SK-N-SH (cell line): ENCODE measurements around the gene MAN1A1. TPM values are rescaled to one million over a fixed set of nuclear protein-coding genes. Genes with fewer than 3 reads are reported as not detected.
A peak's percentile ranks its signal among the peaks of the same experiment; 100 is the strongest.

ENCODE experiments used
- CTCF ChIA-PET: fragments of 300-600, 350-600 bp; formaldehyde crosslinking; extraction: SDS; loops from one replicate; lab custom pipeline; 2021; lab: Yijun Ruan, JAX
- POLR2A ChIA-PET: fragments of 350-600 bp; sonication (Branson Sonifier 250); formaldehyde crosslinking; extraction: SDS; loops from one replicate; lab custom pipeline; 2020; ENCODE audit warnings: antibody characterized with exemption, inconsistent platforms; lab: Yijun Ruan, JAX
- DNase-seq: peaks from one replicate; pipeline ENCODE4 v3.0.0; 2012
- H2AFZ ChIP-seq: fragments of 200-600 bp; sonication (generic); 2 replicates; pipeline ENCODE4 v1.8.1; 2016; ENCODE audit warnings: antibody characterized with exemption, mild to moderate bottlenecking, low read depth
- H3F3A ChIP-seq: fragments of 200-600 bp; sonication (generic); replicated peaks from 2 replicates; pipeline ENCODE3; 2016; ENCODE audit warnings: antibody characterized with exemption, mild to moderate bottlenecking; ENCODE audit not compliant: insufficient read depth
- H3K27ac ChIP-seq, 2 experiments: fragments of 200-500 bp in 1 of 2; fragments of 200-600 bp in 1 of 2; sonication (Bioruptor generic) in 1 of 2; sonication (generic), shearing (Covaris generic) in 1 of 2; 2 replicates each; pipeline versions ENCODE4 v1.5.1 to v1.6.1; 2014 to 2016; ENCODE audit warnings: low read depth in 2 of 2, inconsistent platforms in 1 of 2, low read length in 1 of 2, mild to moderate bottlenecking in 1 of 2, mixed read lengths in 1 of 2
- H3K27me3 ChIP-seq: fragments of 200-600 bp; sonication (generic), shearing (Covaris generic); 2 replicates; pipeline ENCODE4 v1.6.1; 2016; ENCODE audit warnings: mixed run types; ENCODE audit not compliant: insufficient read depth
- H3K36me3 ChIP-seq, 2 experiments: fragments of 200-500 bp in 1 of 2; fragments of 200-600 bp in 1 of 2; sonication (Bioruptor generic) in 1 of 2; sonication (generic) in 1 of 2; replicated peaks in 1 of 2; 2 replicates each; pipeline versions ENCODE3 to v1.5.1; 2014 to 2016; ENCODE audit warnings: low read length in 1 of 2, mild to moderate bottlenecking in 1 of 2; ENCODE audit not compliant: insufficient read depth in 2 of 2, control insufficient read depth in 1 of 2
- H3K4me1 ChIP-seq, 2 experiments: fragments of 200-500 bp in 1 of 2; fragments of 200-600 bp in 1 of 2; sonication (Bioruptor generic) in 1 of 2; sonication (generic), shearing (Covaris generic) in 1 of 2; 2 replicates each; pipeline versions ENCODE4 v1.5.1 to v1.6.1; 2014 to 2016; ENCODE audit warnings: low read depth in 1 of 2, low read length in 1 of 2, mixed run types in 1 of 2; ENCODE audit not compliant: insufficient read depth in 2 of 2, control insufficient read depth in 1 of 2
- H3K4me2 ChIP-seq: fragments of 200-600 bp; sonication (generic), shearing (Covaris generic); 2 replicates; pipeline ENCODE4 v1.6.1; 2017; ENCODE audit warnings: mixed run types
- H3K4me3 ChIP-seq, 2 experiments: fragments of 200-500 bp in 1 of 2; fragments of 200-600 bp in 1 of 2; sonication (Bioruptor generic) in 1 of 2; sonication (generic), shearing (Covaris generic) in 1 of 2; 2 replicates each; pipeline versions ENCODE4 v1.5.1 to v1.8.1; 2014 to 2016; ENCODE audit warnings: low read depth in 2 of 2, inconsistent platforms in 1 of 2, low read length in 1 of 2, mild to moderate bottlenecking in 1 of 2, mixed read lengths in 1 of 2, moderate library complexity in 1 of 2
- H3K79me2 ChIP-seq: fragments of 200-600 bp; sonication (generic); 2 replicates; pipeline ENCODE4 v1.8.1; 2017; ENCODE audit warnings: mild to moderate bottlenecking; ENCODE audit not compliant: insufficient read depth
- H3K9ac ChIP-seq: fragments of 200-600 bp; sonication (generic); 2 replicates; pipeline ENCODE4 v1.6.1; 2017; ENCODE audit warnings: mixed run types
- H3K9me2 ChIP-seq: fragments of 200-600 bp; sonication (generic); 2 replicates; pipeline ENCODE4 v1.6.1; 2017; ENCODE audit warnings: mixed run types
- H3K9me3 ChIP-seq: fragments of 200-600 bp; sonication (generic); 2 replicates; pipeline ENCODE4 v1.6.1; 2017; ENCODE audit warnings: mixed run types, mild to moderate bottlenecking, moderate library complexity
- H4K20me1 ChIP-seq: fragments of 200-600 bp; sonication (generic); 2 replicates; pipeline ENCODE4 v1.6.1; 2017; ENCODE audit warnings: mild to moderate bottlenecking, mixed run types; ENCODE audit not compliant: insufficient read depth
- CHD2 ChIP-seq: fragments of 150-350 bp; IDR thresholded peaks from 2 replicates; pipeline ENCODE4 v1.6.1; 2018; ENCODE audit warnings: low read length; ENCODE audit not compliant: partially characterized antibody
- CTCF ChIP-seq: fragments of 200-600 bp; sonication (generic); IDR thresholded peaks from 2 replicates; pipeline ENCODE4 v1.6.1; 2017; ENCODE audit warnings: antibody characterized with exemption, mild to moderate bottlenecking, moderate library complexity
- ELF1 ChIP-seq: IDR thresholded peaks from 2 replicates; pipeline ENCODE4 v1.4.0; 2012
- EP300 ChIP-seq, 2 experiments: IDR thresholded peaks; 2 replicates each; pipeline versions ENCODE4 v1.4.0 to v1.6.1; 2012; ENCODE audit warnings: borderline replicate concordance in 1 of 2, low read depth in 1 of 2, low read length in 1 of 2
- FOSL2 ChIP-seq: IDR thresholded peaks from 2 replicates; pipeline ENCODE4 v1.4.0; 2012; ENCODE audit warnings: low read depth, mild to moderate bottlenecking, moderate library complexity, borderline replicate concordance
- FOXM1 ChIP-seq: IDR thresholded peaks from 2 replicates; pipeline ENCODE4 v1.4.0; 2012; ENCODE audit warnings: low read depth, mild to moderate bottlenecking
- IRF3 ChIP-seq: fragments of 150-350 bp; IDR thresholded peaks from 2 replicates; pipeline ENCODE4 v1.6.1; 2016; ENCODE audit warnings: mild to moderate bottlenecking, low read depth, low read length
- JUND ChIP-seq: IDR thresholded peaks from 2 replicates; pipeline ENCODE4 v1.4.0; 2012
- MEF2A ChIP-seq: IDR thresholded peaks from 2 replicates; pipeline ENCODE4 v1.4.0; 2012; ENCODE audit warnings: low read depth, borderline replicate concordance
- MXI1 ChIP-seq: IDR thresholded peaks from 2 replicates; pipeline ENCODE4 v1.6.1; 2012; ENCODE audit warnings: mild to moderate bottlenecking, low read depth, low read length, improper control_type of control experiment
- PBX3 ChIP-seq: IDR thresholded peaks from 2 replicates; pipeline ENCODE4; 2012
- POLR2AphosphoS5 ChIP-seq: IDR thresholded peaks from 2 replicates; pipeline ENCODE4 v1.6.1; 2012; ENCODE audit warnings: low read depth, low read length
- RAD21 ChIP-seq: IDR thresholded peaks from 2 replicates; pipeline ENCODE4 v1.6.1; 2012; ENCODE audit warnings: mild to moderate bottlenecking, low read length
- RXRA ChIP-seq: IDR thresholded peaks from 2 replicates; pipeline ENCODE4 v1.4.0; 2012; ENCODE audit warnings: low read depth, mild to moderate bottlenecking, borderline replicate concordance
- SIN3A ChIP-seq: IDR thresholded peaks from 2 replicates; pipeline ENCODE4 v1.6.1; 2012; ENCODE audit warnings: low read depth, mild to moderate bottlenecking, low read length, moderate library complexity, borderline replicate concordance
- SMC3 ChIP-seq: IDR thresholded peaks from 2 replicates; pipeline ENCODE4 v1.6.1; 2012; ENCODE audit warnings: low read depth, low read length, improper control_type of control experiment
- TAF1 ChIP-seq: IDR thresholded peaks from 2 replicates; pipeline ENCODE4 v1.6.1; 2012; ENCODE audit warnings: low read depth, mild to moderate bottlenecking, low read length, moderate library complexity, borderline replicate concordance
- TCF12 ChIP-seq: IDR thresholded peaks from 2 replicates; pipeline ENCODE4 v1.4.0; 2012
- TEAD4 ChIP-seq: IDR thresholded peaks from 2 replicates; pipeline ENCODE4 v1.4.0; 2012; ENCODE audit warnings: mild to moderate bottlenecking, borderline replicate concordance; ENCODE audit not compliant: insufficient read depth
- USF1 ChIP-seq: IDR thresholded peaks from 2 replicates; pipeline ENCODE4 v1.4.0; 2012; ENCODE audit warnings: low read depth, borderline replicate concordance
- ZBTB33 ChIP-seq: IDR thresholded peaks from 2 replicates; pipeline ENCODE4 v1.4.0; 2012; ENCODE audit warnings: low read depth, borderline replicate concordance
- WGBS: methylation state at CpG from one replicate; pipeline ENCODE4 v1.1.6; 2017; ENCODE audit warnings: low lambda C conversion rate; 5-methylcytosine and 5-hydroxymethylcytosine counted together
- polyA plus RNA-seq, 3 experiments: library from polyadenylated mRNA; depleted of rRNA; stranded (reverse); fragments of >200 nt; gene quantifications; 2 replicates each; pipeline ENCODE4 v1.2.3, GENCODE V29; 2012

The MAN1A1 gene
- polyA plus RNA-seq, 1 of the 3 experiments (the other 2 are of a cell fraction), result 28.0 TPM

GRCh38 chr6:119147101-119148053, 202.2 kb downstream of the MAN1A1 start:
- ChIA-PET POLR2A (interaction anchor here (0.5 kb wide), 1 partner anchor 858 kb away, joined by 3 read pairs; no protein-coding TSS in a partner anchor), CTCF (interaction anchor here (0.6 to 5.0 kb wide), 29 partner anchors 10 to 1686 kb away, joined by 3 to 32 read pairs (median 6); no protein-coding TSS in a partner anchor)
- Histone ChIP-seq H3K4me2 (peak overlapping the region; percentile 72), H2AFZ (peak overlapping the region; percentile 54; the same call in 1 of the 2 replicates), H3K9ac (peak overlapping the region; percentile 43; the same call in 1 of the 2 replicates), H3K4me3 (peak overlapping the region in 1 of 2 experiments; percentile 36; a peak in 2 of 4 replicates), H3K4me1 (peaks cover 16 to 24% of the 10 kb centered on the region in 2 experiments), H3K27me3 (no peaks in the 10 kb centered on the region), H3K36me3 (no peaks in the 10 kb centered on the region), H3F3A (peaks cover 13% of the 10 kb centered on the region), H4K20me1 (no peaks in the 10 kb centered on the region), H3K9me2 (no peaks in the 10 kb centered on the region), H3K79me2 (no peaks in the 10 kb centered on the region), H3K9me3 (no peaks in the 10 kb centered on the region), H3K27ac (peak overlapping the region; percentile 85 to 97)
- DNase-seq, result no peak
- 4% methylated on average over 6 of the region's 6 CpGs for WGBS
- no peak for TF ChIP-seq USF1
- TF ChIP-seq CHD2, result no peak
- TF ChIP-seq SIN3A, result peak; percentile 18
- TF ChIP-seq RXRA, result peak; percentile 92
- TF ChIP-seq EP300 (IDR thresholded peaks at IDR 0.05; ENCODE audit: borderline replicate concordance in 1 of 2, low read depth in 1 of 2, low read length in 1 of 2), result peak; percentile 60 to 91; a peak in 3 of 4 replicates
- no peak for TF ChIP-seq IRF3
- TF ChIP-seq PBX3, result peak; percentile 91
- peak; percentile 96 for TF ChIP-seq TCF12
- no peak for TF ChIP-seq CTCF
- TF ChIP-seq SMC3, result no peak
- TF ChIP-seq TEAD4, result peak; percentile 71; the same call in 1 of the 2 replicates
- no peak for TF ChIP-seq MXI1
- TF ChIP-seq ZBTB33, result peak; percentile 81; the same call in 1 of the 2 replicates
- no peak for TF ChIP-seq FOXM1
- TF ChIP-seq MEF2A, result peak; percentile 100
- peak; percentile 77 for TF ChIP-seq ELF1
- TF ChIP-seq POLR2AphosphoS5, result peak; percentile 87; the same call in 1 of the 2 replicates
- no peak for TF ChIP-seq RAD21
- TF ChIP-seq FOSL2, result peak; percentile 99
- peak; percentile 99 for TF ChIP-seq JUND
- TF ChIP-seq TAF1, result 0 out of 2 replicates have a peak, but pooled peaks have one; percentile 21
